ENCODE measurements around the gene EEF2K. TPM values are rescaled to one million over a fixed set of nuclear protein-coding genes. Genes with fewer than 3 reads are reported as not detected.

The EEF2K gene
- total and polyA plus RNA-seq, 2 donors (not counting 1 experiment from before 2014, with no cell fraction given), result 11.8 to 28.7 TPM

- no peaks in the 10 kb centered on the region for H3K27me3 ChIP-seq (replicated peaks in 1 of 4; ENCODE audit: control extremely low read depth in 1 of 4, control insufficient read depth in 3 of 4, insufficient read depth in 4 of 4, low read length in 3 of 4)
- H3K9ac ChIP-seq (ENCODE audit: low read length), result peak overlapping the region; percentile 71
- H3K9me3 ChIP-seq (ENCODE audit: control extremely low read depth in 1 of 3, control insufficient read depth in 2 of 3, insufficient read depth in 1 of 3, low read length in 2 of 3), result peaks cover 0 to 4% (median 0%) of the 10 kb centered on the region in 3 donors
- Mint-ChIP-seq H3K27me3 (no peaks in the 10 kb centered on the region), H3K4me3 (peak overlapping the region; percentile 99), H3K4me1 (peaks cover 47% of the 10 kb centered on the region), H3K27ac (peak overlapping the region; percentile 100), H3K9me3 (ENCODE audit: insufficient read depth) (peaks cover 7% of the 10 kb centered on the region)
- peak overlapping the region; percentile 88 for H3K4me2 ChIP-seq (replicated peaks; ENCODE audit: low read depth, low read length, poor library complexity, severe bottlenecking)
- peaks cover 34 to 41% of the 10 kb centered on the region in 2 donors for H3K4me1 ChIP-seq (ENCODE audit: control insufficient read depth in 2 of 2, insufficient read depth in 2 of 2, low read length in 2 of 2)
- H3K4me3 ChIP-seq (ENCODE audit: control extremely low read depth in 1 of 5, extremely low read depth in 1 of 5, insufficient read depth in 1 of 5, low read depth in 2 of 5, low read length in 4 of 5), result peak overlapping the region; percentile 31 to 70 (median 56)
- no peaks in the 10 kb centered on the region for H3K36me3 ChIP-seq (replicated peaks in 1 of 2; ENCODE audit: control extremely low read depth in 1 of 2, control insufficient read depth in 1 of 2, extremely low read depth in 1 of 2, insufficient read depth in 2 of 2, low read length in 1 of 2)
- intact Hi-C loops (cut with micrococcal nuclease), result loop anchor here (1.0 to 10.0 kb wide), 8 partner anchors 108 to 1449 kb away; partner anchors contain the start of genes CDR2, DCUN1D3, LYRM1 and METTL9
- WGBS (ENCODE audit: insufficient coverage), result 2% methylated on average over 8 of the region's 18 CpGs
- peak overlapping the region; percentile 48 for H2AFZ ChIP-seq (ENCODE audit: insufficient read depth, low read depth, low read length, poor library complexity, severe bottlenecking)
- ChIA-PET CTCF (interaction anchor here (0.6 to 7.0 kb wide), 15 partner anchors 9 to 247 kb away, joined by 3 to 97 read pairs (median 9); partner anchors contain the start of genes EEF2K, MOSMO, PDZD9 and POLR3E), POLR2A (interaction anchor here (0.6 to 5.0 kb wide), 11 partner anchors 16 to 370 kb away, joined by 3 to 28 read pairs (median 7); partner anchors contain the start of genes EEF2K, MOSMO and POLR3E)
- no peak for DNase-seq
- no peaks in the 10 kb centered on the region for H4K20me1 ChIP-seq (ENCODE audit: control insufficient read depth, insufficient read depth, low read length, poor library complexity, severe bottlenecking)
- peak overlapping the region; percentile 96 to 100 for H3K27ac ChIP-seq (ENCODE audit: low read length in 2 of 2)
- ATAC-seq (ENCODE audit: low read depth), result no peak
- no peaks in the 10 kb centered on the region for H3K79me2 ChIP-seq (ENCODE audit: control insufficient read depth, insufficient read depth, low read length)
- TF ChIP-seq CTCF (IDR thresholded peaks at IDR 0.05) (no peak), EZH2 (IDR thresholded peaks at IDR 0.05; ENCODE audit: borderline replicate concordance, insufficient read depth, low read depth, low read length, poor library complexity, severe bottlenecking) (no peak)
Observed at GRCh38 chr16:22189473-22190080, 16.5 kb upstream of the EEF2K start.
